ENCODE measurements around the gene FCN2. TPM values are rescaled to one million over a fixed set of nuclear protein-coding genes. Genes with fewer than 3 reads are reported as not detected.

FCN2 gene
- total and polyA plus RNA-seq, 9 of the 15 experiments (the other 6 are each of a cell fraction or from before 2014, with no cell fraction given): not detected

GRCh38 chr9:134830926-134831720 lies 49.5 kb upstream of the FCN2 start:
- H2AFZ ChIP-seq (ENCODE audit: low read depth, low read length): no peak overlapping the region
- H3K9me3 ChIP-seq (replicated peaks; ENCODE audit: control insufficient read depth, insufficient read depth, low read depth, low read length): no peaks in the 10 kb centered on the region
- H3K9me1 ChIP-seq (ENCODE audit: control insufficient read depth, insufficient read depth, low read length): no peaks in the 10 kb centered on the region
- DNase-seq (ENCODE audit: extremely low read depth in 1 of 4, low spot score in 3 of 4): no peak
- no TSS peak for BruUV-seq (replicated peaks)
- ChIA-PET CTCF (ENCODE audit: low intra/inter-chr PET ratio) (no interaction called here), POLR2A (no interaction called here)
- whole genome bisulfite sequencing (ENCODE audit: insufficient coverage, low coverage, missing lambda C conversion rate): under 1% methylated on average over 18 of the region's 21 CpGs
- no peaks in the 10 kb centered on the region; the same call in 1 of the 2 replicates for H4K20me1 ChIP-seq (replicated peaks; ENCODE audit: control insufficient read depth, insufficient read depth, low read length)
- H3K4me3 ChIP-seq: no peak overlapping the region
- no peak for FAIRE-seq
- intact Hi-C loops (cut with micrococcal nuclease) (no loop called here), in situ Hi-C loops (cut with MboI) (no loop called here)
- no peak overlapping the region for H3K27ac ChIP-seq (ENCODE audit: extremely low read depth, low read depth, low read length)
- no peak overlapping the region for H3K4me2 ChIP-seq (ENCODE audit: insufficient read depth, low read length)
- no peak overlapping the region for H3K9ac ChIP-seq (ENCODE audit: insufficient read depth in 1 of 2, low read depth in 2 of 2, low read length in 2 of 2)
- H3K27me3 ChIP-seq (ENCODE audit: control insufficient read depth in 2 of 2, insufficient read depth in 2 of 2, low read length in 2 of 2): peaks cover 3 to 67% of the 10 kb centered on the region in 2 experiments; a peak in 4 of 5 replicates
- no peak for ATAC-seq
- H3K36me3 ChIP-seq (ENCODE audit: control insufficient read depth, insufficient read depth, low read length): no peaks in the 10 kb centered on the region
- H3K4me1 ChIP-seq (replicated peaks in 1 of 2; ENCODE audit: control insufficient read depth in 2 of 2, insufficient read depth in 2 of 2, low read length in 2 of 2): no peaks in the 10 kb centered on the region; a peak in 1 of 5 replicates
- no peaks in the 10 kb centered on the region for H3K79me2 ChIP-seq (ENCODE audit: control insufficient read depth, insufficient read depth, low read length)
- TF ChIP-seq NR2C2 (CRISPR knock-in tag; IDR thresholded peaks at IDR 0.05): no peak
- no peak for TF ChIP-seq NR2C2 (tag; IDR thresholded peaks at IDR 0.05)
- TF ChIP-seq RBM34 (IDR thresholded peaks at IDR 0.05; ENCODE audit: borderline replicate concordance, insufficient read depth, low read length): no peak
- TF ChIP-seq, protein P1, sequence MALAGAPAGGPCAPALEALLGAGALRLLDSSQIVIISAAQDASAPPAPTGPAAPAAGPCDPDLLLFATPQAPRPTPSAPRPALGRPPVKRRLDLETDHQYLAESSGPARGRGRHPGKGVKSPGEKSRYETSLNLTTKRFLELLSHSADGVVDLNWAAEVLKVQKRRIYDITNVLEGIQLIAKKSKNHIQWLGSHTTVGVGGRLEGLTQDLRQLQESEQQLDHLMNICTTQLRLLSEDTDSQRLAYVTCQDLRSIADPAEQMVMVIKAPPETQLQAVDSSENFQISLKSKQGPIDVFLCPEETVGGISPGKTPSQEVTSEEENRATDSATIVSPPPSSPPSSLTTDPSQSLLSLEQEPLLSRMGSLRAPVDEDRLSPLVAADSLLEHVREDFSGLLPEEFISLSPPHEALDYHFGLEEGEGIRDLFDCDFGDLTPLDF (CRISPR knock-in tag; IDR thresholded peaks at IDR 0.05): no peak
- TF ChIP-seq, protein P2, sequence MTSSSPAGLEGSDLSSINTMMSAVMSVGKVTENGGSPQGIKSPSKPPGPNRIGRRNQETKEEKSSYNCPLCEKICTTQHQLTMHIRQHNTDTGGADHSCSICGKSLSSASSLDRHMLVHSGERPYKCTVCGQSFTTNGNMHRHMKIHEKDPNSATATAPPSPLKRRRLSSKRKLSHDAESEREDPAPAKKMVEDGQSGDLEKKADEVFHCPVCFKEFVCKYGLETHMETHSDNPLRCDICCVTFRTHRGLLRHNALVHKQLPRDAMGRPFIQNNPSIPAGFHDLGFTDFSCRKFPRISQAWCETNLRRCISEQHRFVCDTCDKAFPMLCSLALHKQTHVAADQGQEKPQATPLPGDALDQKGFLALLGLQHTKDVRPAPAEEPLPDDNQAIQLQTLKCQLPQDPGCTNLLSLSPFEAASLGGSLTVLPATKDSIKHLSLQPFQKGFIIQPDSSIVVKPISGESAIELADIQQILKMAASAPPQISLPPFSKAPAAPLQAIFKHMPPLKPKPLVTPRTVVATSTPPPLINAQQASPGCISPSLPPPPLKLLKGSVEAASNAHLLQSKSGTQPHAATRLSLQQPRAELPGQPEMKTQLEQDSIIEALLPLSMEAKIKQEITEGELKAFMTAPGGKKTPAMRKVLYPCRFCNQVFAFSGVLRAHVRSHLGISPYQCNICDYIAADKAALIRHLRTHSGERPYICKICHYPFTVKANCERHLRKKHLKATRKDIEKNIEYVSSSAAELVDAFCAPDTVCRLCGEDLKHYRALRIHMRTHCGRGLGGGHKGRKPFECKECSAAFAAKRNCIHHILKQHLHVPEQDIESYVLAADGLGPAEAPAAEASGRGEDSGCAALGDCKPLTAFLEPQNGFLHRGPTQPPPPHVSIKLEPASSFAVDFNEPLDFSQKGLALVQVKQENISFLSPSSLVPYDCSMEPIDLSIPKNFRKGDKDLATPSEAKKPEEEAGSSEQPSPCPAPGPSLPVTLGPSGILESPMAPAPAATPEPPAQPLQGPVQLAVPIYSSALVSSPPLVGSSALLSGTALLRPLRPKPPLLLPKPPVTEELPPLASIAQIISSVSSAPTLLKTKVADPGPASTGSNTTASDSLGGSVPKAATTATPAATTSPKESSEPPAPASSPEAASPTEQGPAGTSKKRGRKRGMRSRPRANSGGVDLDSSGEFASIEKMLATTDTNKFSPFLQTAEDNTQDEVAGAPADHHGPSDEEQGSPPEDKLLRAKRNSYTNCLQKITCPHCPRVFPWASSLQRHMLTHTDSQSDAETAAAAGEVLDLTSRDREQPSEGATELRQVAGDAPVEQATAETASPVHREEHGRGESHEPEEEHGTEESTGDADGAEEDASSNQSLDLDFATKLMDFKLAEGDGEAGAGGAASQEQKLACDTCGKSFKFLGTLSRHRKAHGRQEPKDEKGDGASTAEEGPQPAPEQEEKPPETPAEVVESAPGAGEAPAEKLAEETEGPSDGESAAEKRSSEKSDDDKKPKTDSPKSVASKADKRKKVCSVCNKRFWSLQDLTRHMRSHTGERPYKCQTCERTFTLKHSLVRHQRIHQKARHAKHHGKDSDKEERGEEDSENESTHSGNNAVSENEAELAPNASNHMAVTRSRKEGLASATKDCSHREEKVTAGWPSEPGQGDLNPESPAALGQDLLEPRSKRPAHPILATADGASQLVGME (CRISPR knock-in tag; IDR thresholded peaks at IDR 0.05): no peak
- no peak for TF ChIP-seq ZBTB7A (IDR thresholded peaks at IDR 0.05; ENCODE audit: borderline replicate concordance, control insufficient read depth, low read depth, low read length)
- TF ChIP-seq MCM5 (IDR thresholded peaks at IDR 0.05; ENCODE audit: low read depth): no peak
- TF ChIP-seq, protein P3, sequence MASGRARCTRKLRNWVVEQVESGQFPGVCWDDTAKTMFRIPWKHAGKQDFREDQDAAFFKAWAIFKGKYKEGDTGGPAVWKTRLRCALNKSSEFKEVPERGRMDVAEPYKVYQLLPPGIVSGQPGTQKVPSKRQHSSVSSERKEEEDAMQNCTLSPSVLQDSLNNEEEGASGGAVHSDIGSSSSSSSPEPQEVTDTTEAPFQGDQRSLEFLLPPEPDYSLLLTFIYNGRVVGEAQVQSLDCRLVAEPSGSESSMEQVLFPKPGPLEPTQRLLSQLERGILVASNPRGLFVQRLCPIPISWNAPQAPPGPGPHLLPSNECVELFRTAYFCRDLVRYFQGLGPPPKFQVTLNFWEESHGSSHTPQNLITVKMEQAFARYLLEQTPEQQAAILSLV (tag; IDR thresholded peaks at IDR 0.05): no peak
- TF ChIP-seq ZNF431 (CRISPR knock-in tag; IDR thresholded peaks at IDR 0.05): no peak
- TF ChIP-seq, protein P4, sequence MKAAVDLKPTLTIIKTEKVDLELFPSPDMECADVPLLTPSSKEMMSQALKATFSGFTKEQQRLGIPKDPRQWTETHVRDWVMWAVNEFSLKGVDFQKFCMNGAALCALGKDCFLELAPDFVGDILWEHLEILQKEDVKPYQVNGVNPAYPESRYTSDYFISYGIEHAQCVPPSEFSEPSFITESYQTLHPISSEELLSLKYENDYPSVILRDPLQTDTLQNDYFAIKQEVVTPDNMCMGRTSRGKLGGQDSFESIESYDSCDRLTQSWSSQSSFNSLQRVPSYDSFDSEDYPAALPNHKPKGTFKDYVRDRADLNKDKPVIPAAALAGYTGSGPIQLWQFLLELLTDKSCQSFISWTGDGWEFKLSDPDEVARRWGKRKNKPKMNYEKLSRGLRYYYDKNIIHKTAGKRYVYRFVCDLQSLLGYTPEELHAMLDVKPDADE (conservative IDR thresholded peaks at IDR 0.05; ENCODE audit: control insufficient read depth, low read depth, low read length): no peak
- no peak for TF ChIP-seq ARNT (IDR thresholded peaks at IDR 0.05)
- TF ChIP-seq MTA3 (IDR thresholded peaks at IDR 0.05; ENCODE audit: borderline replicate concordance): no peak

All from K562 (cell line).